LNCAP (cell line): Measurements from ENCODE around the gene SYNRG.

ENCODE experiments used
- CTCF ChIP-seq: fragments of 450-650 bp; IDR thresholded peaks from 2 replicates; pipeline ENCODE4 v1.5.1; 2017; ENCODE audit warnings: mild to moderate bottlenecking

The SYNRG gene

GRCh38 chr17:37585066-37585465 lies 24.2 kb downstream of the SYNRG start:
- TF ChIP-seq CTCF: no peak

- no peak for TF ChIP-seq CTCF
These were observed 32.9 kb downstream of the SYNRG start for GRCh38 chr17:37576281-37576680.

- no peak for TF ChIP-seq CTCF
These were observed 34.8 kb downstream of the SYNRG start for GRCh38 chr17:37574427-37574826.

- no peak for TF ChIP-seq CTCF
These were observed 37.5 kb downstream of the SYNRG start for GRCh38 chr17:37571674-37572073.

DNA sequence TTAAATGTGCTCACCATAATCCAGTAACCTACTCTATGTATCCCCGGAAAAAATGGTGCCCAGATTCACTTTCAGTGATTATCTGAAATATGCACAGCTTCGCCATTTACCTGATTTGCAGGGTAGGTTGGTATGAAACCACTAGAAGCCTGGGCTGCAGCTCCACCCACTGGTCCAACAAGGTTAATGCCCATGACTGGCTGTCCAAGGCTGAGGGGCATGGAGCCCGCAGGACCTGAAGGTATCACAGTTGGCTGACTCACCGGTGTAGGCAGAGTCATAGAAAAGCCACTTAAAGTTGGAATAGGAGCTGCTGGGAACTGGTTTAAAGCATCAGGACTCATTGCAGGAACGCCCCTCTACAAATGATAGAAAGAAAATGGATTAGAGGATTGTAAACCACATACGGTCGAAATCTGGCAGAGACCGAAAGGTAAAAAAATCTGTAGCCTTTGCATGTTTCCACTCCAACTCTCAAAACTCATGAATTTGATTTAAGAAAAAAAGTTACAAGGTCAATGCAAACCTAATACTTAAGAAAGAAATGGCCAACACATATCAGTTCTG lies 38.6 kb downstream of the SYNRG start:
- peak; percentile 68 for TF ChIP-seq CTCF

DNA sequence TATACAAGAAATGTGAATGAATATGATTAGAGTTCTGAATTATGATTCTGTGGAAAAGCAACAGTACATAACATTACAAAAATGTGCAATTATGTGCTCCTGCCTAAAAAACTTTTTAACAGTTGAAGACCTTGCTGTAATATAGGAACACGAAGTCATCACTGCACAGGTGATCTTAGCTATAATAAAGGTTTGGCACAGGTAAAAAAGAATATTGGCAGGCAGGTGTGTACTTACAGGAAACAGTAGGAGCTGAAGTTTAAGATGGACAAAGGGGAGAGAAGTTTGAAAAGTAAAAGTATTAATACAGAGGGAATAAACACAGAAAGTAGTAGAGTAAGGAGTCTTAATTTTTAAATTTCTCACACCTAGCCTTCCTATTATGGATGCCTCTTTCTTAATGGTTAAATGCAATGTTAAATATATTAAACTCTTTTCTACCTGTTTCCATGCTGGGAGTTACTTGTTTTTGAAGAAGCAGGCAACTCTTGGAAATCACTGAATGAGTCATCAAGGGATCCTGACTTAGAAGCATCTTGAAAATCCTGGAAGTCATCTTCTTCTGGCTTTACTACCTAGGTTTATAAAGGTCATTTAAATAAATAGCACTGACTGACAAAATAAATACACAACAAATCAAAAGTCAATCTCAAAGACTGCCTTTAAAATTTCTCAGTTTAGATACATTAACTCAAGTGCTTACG lies 40.7 kb downstream of the SYNRG start:
- TF ChIP-seq CTCF: no peak

- TF ChIP-seq CTCF: no peak
These were observed 41.7 kb downstream of the SYNRG start for GRCh38 chr17:37567538-37567937.
